Keratinocyte (primary cell): ENCODE data around the gene PLAA. TPM values are rescaled to one million over a fixed set of nuclear protein-coding genes. Genes with fewer than 3 reads are reported as not detected.
A peak's percentile ranks its signal among the peaks of the same experiment; 100 is the strongest.

Source experiments
- DNase-seq: peaks from one replicate; pipeline ENCODE4 v3.0.0-alpha.2; 2011; ENCODE audit warnings: low read depth, missing footprints, low spot score
- FAIRE-seq: peaks from 2 replicates; lab custom pipeline; 2011; peaks lifted over from hg19 to GRCh38; lab: Jason Lieb, UNC
- H2AFZ ChIP-seq: 2 replicates; pipeline ENCODE4 v1.6.0; 2012; ENCODE audit warnings: low read length, control low read depth, inconsistent platforms; ENCODE audit not compliant: control insufficient read depth
- H3K27ac ChIP-seq: 2 replicates; pipeline ENCODE4 v1.5.1; 2011; ENCODE audit warnings: low read length; ENCODE audit not compliant: control insufficient read depth, insufficient read depth
- H3K27me3 ChIP-seq: 3 replicates; pipeline ENCODE4 v1.6.0; 2011; ENCODE audit warnings: low read length; ENCODE audit not compliant: control insufficient read depth, insufficient read depth; ENCODE audit errors: extremely low read depth
- H3K36me3 ChIP-seq, 2 experiments: 2 replicates in 1 of 2; 3 replicates in 1 of 2; pipeline ENCODE4 v1.5.1; 2011; ENCODE audit warnings: low read length in 2 of 2, mild to moderate bottlenecking in 1 of 2; ENCODE audit not compliant: control insufficient read depth in 2 of 2, insufficient read depth in 2 of 2; ENCODE audit errors: extremely low read depth in 1 of 2
- H3K4me1 ChIP-seq: 3 replicates; pipeline ENCODE4 v1.5.1; 2011; ENCODE audit warnings: low read length; ENCODE audit not compliant: control insufficient read depth, insufficient read depth; ENCODE audit errors: extremely low read depth
- H3K4me2 ChIP-seq: 3 replicates; pipeline ENCODE4 v1.6.0; 2011; ENCODE audit warnings: low read depth, low read length; ENCODE audit not compliant: control insufficient read depth, insufficient read depth; ENCODE audit errors: extremely low read depth
- H3K4me3 ChIP-seq, 3 experiments: fragments of 200-600 bp in 1 of 3; sonication (generic) in 1 of 3; 2 replicates in 2 of 3; 3 replicates in 1 of 3; pipeline ENCODE4 v1.5.1; 2011 to 2016; ENCODE audit warnings: low read length in 3 of 3, mild to moderate bottlenecking in 3 of 3, control low read depth in 2 of 3, inconsistent platforms in 1 of 3, low read depth in 1 of 3, mixed read lengths in 1 of 3, mixed run types in 1 of 3, moderate library complexity in 1 of 3; ENCODE audit not compliant: control insufficient read depth in 2 of 3, insufficient read depth in 2 of 3; ENCODE audit errors: extremely low read depth in 1 of 3
- H3K79me2 ChIP-seq: 2 replicates; pipeline ENCODE4 v1.6.0; 2012; ENCODE audit warnings: low read length; ENCODE audit not compliant: control insufficient read depth, insufficient read depth
- H3K9ac ChIP-seq: 3 replicates; pipeline ENCODE4 v1.6.0; 2011; ENCODE audit warnings: low read length; ENCODE audit not compliant: control insufficient read depth, insufficient read depth; ENCODE audit errors: extremely low read depth
- H3K9me1 ChIP-seq: 3 replicates; pipeline ENCODE4 v1.6.0; 2011; ENCODE audit warnings: low read length; ENCODE audit not compliant: control insufficient read depth, insufficient read depth; ENCODE audit errors: extremely low read depth
- H3K9me3 ChIP-seq: 2 replicates; pipeline ENCODE4 v1.5.1; 2012; ENCODE audit warnings: low read depth, low read length; ENCODE audit not compliant: control insufficient read depth
- H4K20me1 ChIP-seq: 3 replicates; pipeline ENCODE4 v1.6.0; 2011; ENCODE audit warnings: low read length; ENCODE audit not compliant: control insufficient read depth, insufficient read depth; ENCODE audit errors: extremely low read depth
- CTCF ChIP-seq, 3 experiments: IDR thresholded peaks in 1 of 3; conservative IDR thresholded peaks in 1 of 3; optimal IDR thresholded peaks in 1 of 3; 2 replicates in 2 of 3; 3 replicates in 1 of 3; pipeline versions ENCODE3 to v1.5.1; 2011; ENCODE audit warnings: low read length in 3 of 3, mild to moderate bottlenecking in 3 of 3, moderate library complexity in 2 of 3, control low read depth in 1 of 3, inconsistent platforms in 1 of 3; ENCODE audit not compliant: insufficient read depth in 2 of 3; ENCODE audit errors: extremely low read depth in 1 of 3
- EZH2 ChIP-seq: IDR thresholded peaks from one replicate; pipeline ENCODE4 v1.6.1; 2012; ENCODE audit warnings: inconsistent platforms, mild to moderate bottlenecking, low read length, moderate library complexity
- dilution Hi-C: fragments of 300-500 bp; cut with MboI; formaldehyde crosslinking; loops from one replicate; pipeline ENCODE4 v1.7.0; 2020; ENCODE audit warnings: low sequenced_read_pairs; ENCODE audit not compliant: extremely low pct_ligation_motif_present
- polyA plus RNA-seq, 5 experiments: library from polyadenylated mRNA; depleted of rRNA in 3 of 5; stranded (reverse) in 3 of 5; stranded (forward) in 1 of 5; unstranded in 1 of 5; fragments of >200 nt; gene quantifications; 1 replicate in 1 of 5; 2 replicates in 3 of 5; 3 replicates in 1 of 5; pipeline versions ENCODE4 v1.2.1 to v1.2.3, GENCODE V29; 2011 to 2012; ENCODE audit warnings: missing spikeins in 2 of 5, low read depth in 1 of 5, low replicate concordance in 1 of 5

PLAA gene
- polyA plus RNA-seq, 1 donor (not counting 4 experiments of a cell fraction or from before 2014, with no cell fraction given), result 30.3 TPM

GRCh38 chr9:26947736-26948135 lies 694 bp upstream of the PLAA start:
- FAIRE-seq (no peak), DNase-seq (no peak)
- Histone ChIP-seq H3K4me3 (peak overlapping the region; percentile 83 to 86 (median 85)), H3K4me2 (peak overlapping the region; percentile 87), H3K9ac (peak overlapping the region; percentile 99), H4K20me1 (no peaks in the 10 kb centered on the region), H3K36me3 (peaks cover 0 to 3% of the 10 kb centered on the region in 2 experiments), H3K9me1 (no peaks in the 10 kb centered on the region), H3K4me1 (peaks cover 19% of the 10 kb centered on the region), H2AFZ (peak overlapping the region; percentile 97), H3K79me2 (peaks cover 42% of the 10 kb centered on the region), H3K27ac (peak overlapping the region; percentile 99), H3K9me3 (no peaks in the 10 kb centered on the region), H3K27me3 (no peaks in the 10 kb centered on the region)
- TF ChIP-seq EZH2 (no peak), CTCF (optimal IDR thresholded peaks at IDR 0.05 in 1 of 3, IDR thresholded peaks at IDR 0.05 in 1 of 3, conservative IDR thresholded peaks at IDR 0.05 in 1 of 3; ENCODE audit: extremely low read depth in 1 of 3, insufficient read depth in 2 of 3, low read length in 3 of 3) (no peak)
- dilution Hi-C loops, result no loop called here

- no peaks in the 10 kb centered on the region for H3K27me3 ChIP-seq
- peak overlapping the region; percentile 99 for H3K27ac ChIP-seq
- peaks cover 19% of the 10 kb centered on the region for H3K4me1 ChIP-seq
- no peak overlapping the region for H2AFZ ChIP-seq
- dilution Hi-C loops, result no loop called here
- peak overlapping the region; percentile 83 to 86 (median 85) for H3K4me3 ChIP-seq
- peak overlapping the region; percentile 99 for H3K4me2 ChIP-seq
- TF ChIP-seq EZH2 (no peak), CTCF (optimal IDR thresholded peaks at IDR 0.05 in 1 of 3, IDR thresholded peaks at IDR 0.05 in 1 of 3, conservative IDR thresholded peaks at IDR 0.05 in 1 of 3; ENCODE audit: extremely low read depth in 1 of 3, insufficient read depth in 2 of 3, low read length in 3 of 3) (no peak)
- H3K9me3 ChIP-seq, result no peaks in the 10 kb centered on the region
- FAIRE-seq (no peak), DNase-seq (no peak)
- H4K20me1 ChIP-seq, result no peaks in the 10 kb centered on the region
- no peaks in the 10 kb centered on the region for H3K9me1 ChIP-seq
- H3K79me2 ChIP-seq, result peaks cover 64% of the 10 kb centered on the region
- peak overlapping the region; percentile 99 for H3K9ac ChIP-seq
- H3K36me3 ChIP-seq, result peaks cover 0 to 3% of the 10 kb centered on the region in 2 experiments
Measured at GRCh38 chr9:26945591-26945990, 1.5 kb downstream of the PLAA start.
